CMK (cell line): Measurements from ENCODE around the gene SPOUT1.
"Not testable (repeated sequence)": the region's sequence is repeated elsewhere in the genome, so short reads cannot be mapped to it uniquely, and the experiment has no call there.

Experiments
- DNase-seq: peaks from one replicate; pipeline ENCODE4 v3.0.0-alpha.2; 2010; ENCODE audit warnings: low read depth

The SPOUT1 gene

DNA sequence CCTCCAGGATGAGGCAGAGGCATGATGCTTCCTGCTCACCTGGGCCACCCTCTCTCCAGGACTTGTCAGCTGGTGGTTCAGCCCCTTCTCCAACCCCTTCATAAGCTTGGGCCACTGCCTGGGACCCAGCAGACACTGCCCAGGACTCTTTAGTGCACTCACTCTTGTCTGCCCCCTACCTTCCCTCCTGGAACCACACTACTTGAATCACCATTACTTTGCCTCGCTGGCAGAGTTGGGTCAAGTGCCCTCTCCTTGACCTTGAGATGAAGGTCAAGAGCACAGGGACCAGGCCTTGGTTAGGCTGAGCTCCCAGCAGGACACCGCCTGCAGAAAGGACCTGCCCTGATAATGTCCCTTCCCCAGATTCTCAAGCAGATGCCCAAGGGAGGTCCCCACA is 19.8 kb downstream of the SPOUT1 start:
- DNase-seq, result no peak

GRCh38 chr9:128809036-128809599 is 20.5 kb downstream of the SPOUT1 start:
- no peak for DNase-seq

GRCh38 chr9:128808543-128808942 is 21.1 kb downstream of the SPOUT1 start:
- no peak for DNase-seq

- no peak for DNase-seq
Measured at GRCh38 chr9:128807827-128808226, 21.8 kb downstream of the SPOUT1 start.

GRCh38 chr9:128805661-128806060 is 23.9 kb downstream of the SPOUT1 start:
- no peak for DNase-seq

DNA sequence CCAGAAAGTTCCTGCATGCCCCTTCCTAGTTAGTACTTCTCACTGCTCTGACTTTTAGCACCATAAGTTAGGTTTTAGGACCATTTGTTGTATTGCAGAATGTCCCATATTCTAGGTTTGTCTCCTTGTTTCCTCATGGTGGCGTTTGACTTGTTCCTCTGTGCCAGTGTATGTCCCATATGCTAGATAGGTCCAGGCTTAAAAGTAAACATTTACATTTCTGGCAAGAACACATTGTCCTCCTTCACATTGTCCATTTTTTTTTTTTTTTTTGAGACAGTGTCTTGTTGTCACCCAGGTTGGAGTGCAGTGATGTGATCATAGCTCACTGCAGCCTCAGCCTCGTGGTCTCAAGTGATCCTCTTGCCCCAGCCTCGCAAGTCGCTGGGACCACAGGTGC is 27.1 kb downstream of the SPOUT1 start:
- DNase-seq, result no peak

- DNase-seq, result no peak
Measured at GRCh38 chr9:128800061-128800460, 29.5 kb downstream of the SPOUT1 start.

DNA sequence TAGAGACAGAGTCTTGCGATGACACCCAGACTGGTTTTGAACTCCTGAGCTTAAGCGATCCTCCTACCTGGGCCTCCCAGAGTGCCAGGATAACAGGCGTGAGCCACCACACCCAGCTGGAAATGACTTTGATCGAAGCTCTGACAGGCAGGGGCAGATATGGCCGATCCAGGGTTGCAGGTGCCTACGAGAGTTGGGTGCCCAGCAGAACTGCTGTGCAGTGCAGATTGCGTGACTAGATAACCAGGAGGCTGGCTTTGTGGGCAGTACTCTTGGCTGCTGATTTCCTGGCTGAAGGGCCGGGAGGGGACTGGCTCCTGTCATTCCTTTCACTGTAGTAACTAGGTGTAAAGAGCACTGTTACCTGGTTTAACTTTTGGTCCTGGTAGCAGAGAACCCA is 30.7 kb downstream of the SPOUT1 start:
- DNase-seq, result no peak

DNA sequence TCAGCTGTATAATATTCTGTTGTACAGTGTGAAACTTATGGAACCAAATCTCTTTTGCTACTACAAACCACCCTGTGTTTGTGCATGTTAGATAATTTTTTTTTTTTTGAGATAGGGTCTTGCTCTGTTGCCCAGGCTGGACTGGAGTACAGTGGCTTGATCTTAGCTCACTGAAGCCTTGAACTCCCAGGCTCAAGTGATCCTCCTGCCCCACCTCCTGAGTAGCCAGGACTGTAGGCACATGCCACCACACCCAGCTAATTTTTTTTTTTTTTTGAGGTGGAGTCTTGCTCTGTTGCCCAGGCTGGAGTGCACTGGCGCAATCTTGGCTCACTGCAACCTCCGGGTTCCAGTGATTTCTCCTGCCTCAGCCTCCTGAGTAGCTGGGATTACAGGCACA is 34.6 kb downstream of the SPOUT1 start:
- not testable (repeated sequence) for DNase-seq

GRCh38 chr9:128792978-128793686 is 36.5 kb downstream of the SPOUT1 start:
- no peak for DNase-seq

DNA sequence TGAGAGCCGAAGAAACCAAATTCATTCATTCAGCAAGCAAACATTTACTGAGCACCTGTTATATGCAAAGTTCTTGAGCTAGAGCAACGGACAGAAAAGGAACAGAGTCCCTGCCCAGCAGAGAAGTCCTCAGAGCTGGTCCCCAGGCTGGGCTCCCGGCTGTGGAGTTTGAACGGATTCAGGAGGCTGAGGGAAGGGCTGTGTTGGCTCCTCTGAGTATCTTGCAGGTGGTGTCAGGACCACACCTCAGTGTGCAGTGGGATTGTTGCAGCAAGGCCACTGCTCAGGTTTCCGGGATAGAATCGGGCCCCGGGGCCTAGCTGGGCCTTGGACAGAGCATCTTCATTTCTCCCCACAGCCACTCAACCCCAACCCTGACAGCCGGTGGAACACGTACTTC is 37.5 kb downstream of the SPOUT1 start:
- no peak for DNase-seq

DNA sequence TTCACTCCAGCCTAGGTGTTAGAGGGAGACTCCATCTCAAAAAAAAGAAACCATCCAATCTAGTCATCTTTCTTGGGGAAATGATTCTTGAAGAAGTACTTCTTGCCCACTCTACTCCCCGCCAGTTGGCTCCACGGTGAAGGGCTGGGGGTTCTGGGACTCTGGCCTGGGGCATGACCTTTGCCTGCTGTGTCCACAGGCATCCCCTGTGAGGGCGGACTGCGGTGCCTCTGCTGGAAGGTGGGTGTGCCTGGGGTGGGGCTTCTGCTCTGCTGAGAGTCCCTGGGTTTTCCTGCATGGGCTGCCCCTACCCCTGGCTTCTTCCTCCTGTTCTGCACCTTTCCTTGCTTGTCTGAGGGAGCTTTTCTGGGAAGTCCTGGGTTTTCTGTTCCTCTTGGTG is 39.1 kb downstream of the SPOUT1 start:
- no peak for DNase-seq

- no peak for DNase-seq
Measured at GRCh38 chr9:128788445-128788844, 41.1 kb downstream of the SPOUT1 start.

DNA sequence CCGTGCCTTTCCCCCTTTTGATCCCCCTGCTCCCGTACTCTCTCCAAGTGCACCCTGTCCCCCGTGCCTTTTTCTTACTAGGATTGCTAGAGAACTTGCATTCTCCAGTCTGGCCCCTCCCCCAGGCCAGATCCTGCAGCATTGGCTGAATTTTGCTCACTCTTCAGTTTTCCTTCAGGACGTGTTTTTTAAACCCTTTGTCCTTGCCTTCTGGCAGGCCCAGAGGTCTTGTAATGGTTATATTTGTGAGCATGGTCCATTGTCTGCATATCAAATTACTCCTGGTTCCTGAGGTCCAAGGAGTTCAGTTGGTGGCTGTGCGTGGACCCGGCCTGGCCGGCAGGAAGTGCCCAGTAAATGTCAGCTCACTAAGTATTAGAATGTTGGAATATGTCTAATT is 41.9 kb downstream of the SPOUT1 start:
- DNase-seq, result no peak

- peak; percentile 46 for DNase-seq
Measured at GRCh38 chr9:128786681-128787601, 42.7 kb downstream of the SPOUT1 start, which contains the start of gene TBC1D13. TSS of gene TBC1D13 (plus strand) at chr9:128787253. CDS start at chr9:128787354, 101 bp downstream.

DNA sequence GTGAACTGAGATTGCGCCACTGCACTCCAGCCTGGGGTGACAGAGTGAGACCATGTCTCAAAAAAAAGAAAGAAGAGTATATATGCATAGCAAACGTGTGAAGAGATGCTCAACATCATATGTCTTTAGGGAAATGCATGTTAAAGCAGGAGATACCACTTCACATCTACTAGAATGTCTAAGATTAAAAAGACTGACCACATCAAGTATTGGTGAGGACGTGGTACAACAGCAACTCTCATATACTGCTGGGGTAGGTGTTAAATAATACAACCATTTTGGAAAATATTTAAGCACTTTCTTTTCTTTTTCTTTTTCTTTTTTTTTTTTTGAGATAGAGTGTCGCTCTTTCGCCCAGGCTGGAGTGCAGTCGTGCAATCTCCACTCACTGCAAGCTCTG is 44.2 kb downstream of the SPOUT1 start:
- DNase-seq, result no peak

DNA sequence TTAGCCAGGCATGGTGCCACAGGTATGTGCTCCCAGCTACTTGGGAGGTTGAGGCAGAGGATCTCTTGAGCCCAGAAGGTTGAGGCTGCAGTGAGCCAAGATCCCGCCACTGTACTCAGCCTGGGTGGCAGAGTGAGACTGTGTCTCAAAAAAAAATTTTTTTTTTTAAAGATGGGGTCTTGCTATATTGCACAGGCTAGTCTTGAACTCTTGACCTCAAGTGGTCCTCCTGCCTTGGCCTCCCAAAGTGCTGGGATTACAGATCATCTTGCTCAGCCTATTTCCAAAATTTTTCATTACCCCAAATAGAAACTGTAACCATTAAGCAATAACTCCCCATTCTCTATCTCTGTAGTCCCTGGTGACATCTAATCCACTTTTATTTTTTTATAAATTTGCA is 46.9 kb downstream of the SPOUT1 start:
- DNase-seq, result no peak

- DNase-seq, result no peak
Measured at GRCh38 chr9:128781187-128782070, 48.2 kb downstream of the SPOUT1 start.

DNA sequence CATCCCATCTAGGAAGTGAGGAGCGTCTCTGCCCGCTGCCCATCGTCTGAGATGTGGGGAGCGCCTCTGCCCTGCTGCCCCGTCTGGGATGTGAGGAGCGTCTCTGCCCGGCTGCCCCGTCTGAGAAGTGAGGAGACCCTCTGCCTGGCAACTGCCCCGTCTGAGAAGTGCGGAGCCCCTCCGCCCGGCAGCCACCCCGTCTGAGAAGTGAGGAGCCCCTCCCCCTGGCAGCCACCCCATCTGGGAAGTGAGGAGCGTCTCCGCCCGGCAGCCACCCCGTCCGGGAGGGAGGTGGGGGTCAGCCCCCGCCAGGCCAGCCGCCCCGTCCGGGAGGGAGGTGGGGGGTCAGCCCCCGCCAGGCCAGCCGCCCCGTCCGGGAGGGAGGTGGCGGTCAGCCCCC is 49.5 kb downstream of the SPOUT1 start:
- not testable (repeated sequence) for DNase-seq

DNA sequence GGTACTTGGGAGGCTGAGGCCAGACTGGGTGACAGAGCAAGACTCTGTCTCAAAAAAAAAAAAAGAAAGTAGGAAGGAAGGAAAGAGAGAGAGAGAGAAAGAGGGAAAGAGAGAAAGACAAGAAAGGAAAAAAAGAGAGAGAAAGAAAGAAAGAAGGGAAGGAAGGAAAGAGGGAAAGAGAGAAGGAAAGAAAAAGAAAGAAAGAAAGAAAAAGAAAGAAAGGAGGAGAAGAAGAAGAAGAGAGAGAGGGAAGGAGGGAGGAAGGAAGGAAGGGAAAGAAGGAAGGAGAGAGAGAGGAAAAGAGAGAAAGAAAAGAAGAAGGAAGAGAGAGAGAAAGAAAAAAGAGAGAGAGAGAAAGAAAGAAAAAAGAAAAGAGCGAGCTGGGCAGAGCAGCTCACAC is 54.8 kb downstream of the SPOUT1 start:
- DNase-seq, result no peak

- DNase-seq, result no peak
Measured at GRCh38 chr9:128773049-128773448, 56.5 kb downstream of the SPOUT1 start.
